Fibroblast of pulmonary artery (primary cell): Measurements from ENCODE around the gene TECPR2.

Experiments
- DNase-seq: peaks from one replicate; pipeline ENCODE4 v3.0.0-alpha.2; 2010; ENCODE audit warnings: low read depth
- H3K4me3 ChIP-seq: replicated peaks from 2 replicates; pipeline ENCODE4 v1.5.1; 2011; ENCODE audit warnings: low read depth, mild to moderate bottlenecking, control low read depth, low read length, moderate library complexity
- CTCF ChIP-seq: IDR thresholded peaks from 2 replicates; pipeline ENCODE4 v1.5.1; 2011; ENCODE audit warnings: mild to moderate bottlenecking, control low read depth, low read length, inconsistent platforms; ENCODE audit errors: missing control alignments

Gene TECPR2

GRCh38 chr14:102450206-102451063 is 87.7 kb downstream of the TECPR2 start:
- DNase-seq = no peak
- no peak overlapping the region for H3K4me3 ChIP-seq
- TF ChIP-seq CTCF = no peak

- DNase-seq = no peak
These were observed 88.3 kb downstream of the TECPR2 start for GRCh38 chr14:102451064-102451352.

GRCh38 chr14:102452302-102452701 is 89.6 kb downstream of the TECPR2 start:
- no peak for TF ChIP-seq CTCF
- DNase-seq = no peak

More at GRCh38 chr14:102451064-102451352, 88.3 kb downstream of the TECPR2 start:
- no peak overlapping the region for H3K4me3 ChIP-seq
- TF ChIP-seq CTCF = no peak

GRCh38 chr14:102454711-102455110 is 92.0 kb downstream of the TECPR2 start:
- DNase-seq = no peak
- no peak for TF ChIP-seq CTCF
- H3K4me3 ChIP-seq = no peak overlapping the region

More at GRCh38 chr14:102452302-102452701, 89.6 kb downstream of the TECPR2 start:
- H3K4me3 ChIP-seq = no peak overlapping the region

- no peak overlapping the region for H3K4me3 ChIP-seq
- no peak for DNase-seq
- TF ChIP-seq CTCF = no peak
These were observed 94.8 kb downstream of the TECPR2 start for GRCh38 chr14:102457509-102457908.

GRCh38 chr14:102461490-102462338 is 99.0 kb downstream of the TECPR2 start:
- no peak overlapping the region for H3K4me3 ChIP-seq
- no peak for DNase-seq
- TF ChIP-seq CTCF = no peak
